Embryonic facial prominence (tissue), 1 donor: ENCODE results near the gene COL4A4.
A peak's percentile ranks its signal among the peaks of the same experiment; 100 is the strongest.
"Not testable (repeated sequence)": the region's sequence is repeated elsewhere in the genome, so short reads cannot be mapped to it uniquely, and the experiment has no call there.

Source experiments
- DNase-seq: peaks from one replicate; pipeline ENCODE4 v3.0.0-alpha.2; 2016; ENCODE audit errors: extremely low spot score

Gene COL4A4

DNA sequence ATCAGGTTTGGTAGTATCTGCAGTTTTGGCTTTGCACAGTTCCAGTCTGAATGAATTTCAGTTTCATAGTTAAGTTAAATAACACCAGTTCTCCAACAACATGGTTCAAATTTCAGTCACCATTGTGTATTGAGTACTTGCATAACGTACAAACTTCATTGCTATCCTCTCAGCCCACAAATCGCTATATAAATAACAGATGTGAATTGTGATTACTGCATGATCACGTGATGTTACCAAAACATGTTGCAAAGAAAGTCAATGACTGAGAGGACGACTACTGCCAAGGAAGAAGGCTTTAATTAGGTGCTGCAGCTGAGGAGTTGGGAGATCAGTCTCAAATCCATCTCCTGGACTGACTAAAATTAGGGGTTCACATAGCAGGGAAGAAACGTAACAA lies 48.2 kb downstream of the COL4A4 start:
- DNase-seq = peak; percentile 33

DNA sequence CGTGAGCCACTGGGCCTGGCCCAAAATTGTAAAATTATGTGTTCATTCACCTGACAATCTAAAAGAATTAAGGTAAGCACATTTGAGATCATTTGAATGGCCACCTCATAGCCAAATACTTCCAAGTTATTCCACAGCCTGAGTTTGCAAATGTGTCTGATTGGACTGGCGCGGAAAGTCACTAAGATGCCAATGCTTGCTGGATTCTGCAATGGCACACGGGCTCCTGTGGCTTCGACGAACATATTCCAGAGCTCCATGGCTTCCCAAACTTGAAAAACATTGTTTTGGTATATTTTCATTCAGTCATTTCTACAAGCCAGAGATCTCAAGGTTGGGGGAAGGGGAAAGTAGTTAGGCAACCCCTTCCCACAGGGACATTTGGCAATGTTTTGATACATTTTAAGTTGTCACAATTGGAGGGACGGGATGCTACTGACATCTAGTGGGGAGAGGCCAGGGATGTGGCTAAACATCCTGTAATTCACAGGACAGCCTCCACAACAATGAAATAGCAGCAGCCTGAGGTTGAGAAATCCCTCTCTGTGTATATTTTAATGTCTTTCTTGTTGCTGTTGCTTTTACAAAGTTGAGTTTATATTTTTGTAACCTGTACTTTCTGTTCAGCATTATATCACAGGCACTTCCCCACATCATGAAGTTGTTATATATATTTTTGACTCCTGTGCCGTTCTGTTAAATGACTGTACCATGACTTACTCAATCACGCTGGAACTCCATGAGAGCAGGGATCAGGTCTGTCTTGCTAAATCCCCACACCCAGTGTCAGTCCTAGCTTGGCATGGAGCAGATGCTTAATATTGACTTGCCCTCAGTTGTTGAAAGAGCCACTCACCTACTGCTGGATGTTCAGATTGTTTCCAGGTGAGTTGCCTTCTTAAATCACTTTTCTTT lies 56.9 kb downstream of the COL4A4 start:
- peak; percentile 27 for DNase-seq

DNA sequence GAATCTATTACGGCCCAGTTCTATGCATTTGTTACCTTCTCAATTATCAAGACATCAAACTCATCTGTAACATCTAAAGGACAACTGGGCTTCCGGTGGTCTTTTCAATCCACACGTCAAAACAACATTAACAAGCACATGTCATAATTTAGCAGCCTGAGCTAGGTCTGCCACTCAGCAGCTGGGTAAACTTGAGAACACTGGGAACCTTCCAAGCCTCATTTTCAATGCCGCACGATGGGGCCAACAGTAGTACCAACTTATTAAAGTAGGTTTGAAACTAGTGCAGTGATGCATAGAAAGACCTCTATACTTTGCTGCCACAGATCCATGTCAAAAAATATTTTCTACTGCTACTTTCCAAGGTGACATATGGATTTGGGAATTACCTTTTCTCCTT lies 60.4 kb downstream of the COL4A4 start:
- DNase-seq = no peak

DNA sequence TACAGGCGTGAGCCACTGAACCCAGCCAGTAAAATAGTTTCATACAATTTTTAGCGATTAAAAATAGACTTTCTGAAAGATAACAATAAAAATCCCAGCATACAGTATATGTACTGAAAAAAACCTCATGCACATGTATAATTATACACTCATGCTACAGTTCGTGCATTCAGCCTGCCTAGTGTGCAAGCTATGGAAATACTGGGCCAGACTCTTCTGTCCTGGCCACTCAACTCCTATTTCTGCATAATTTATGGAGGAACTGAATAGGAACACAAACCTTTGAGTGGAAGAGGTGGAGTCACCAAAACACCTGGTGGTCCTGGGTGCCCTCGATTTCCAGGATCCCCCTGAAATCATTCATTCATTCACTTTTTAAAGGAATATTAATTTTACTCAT lies 64.7 kb downstream of the COL4A4 start:
- no peak for DNase-seq

DNA sequence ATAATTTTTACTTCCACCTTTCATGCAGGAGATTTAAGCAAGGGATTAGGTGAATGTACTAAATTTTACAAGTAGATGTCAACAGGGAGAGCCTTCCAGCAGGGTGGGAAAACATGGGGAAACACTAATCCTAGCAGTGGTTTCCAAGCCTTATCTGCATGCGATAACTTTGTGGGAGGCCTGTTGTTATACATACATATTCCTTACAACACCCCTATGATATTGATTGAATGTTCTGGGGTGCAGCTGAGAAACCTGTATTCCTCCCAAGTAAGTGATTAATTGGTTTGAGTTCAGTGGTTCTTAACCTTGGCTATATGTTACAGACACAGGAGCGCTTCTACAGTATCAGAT lies 65.9 kb downstream of the COL4A4 start:
- no peak for DNase-seq

DNA sequence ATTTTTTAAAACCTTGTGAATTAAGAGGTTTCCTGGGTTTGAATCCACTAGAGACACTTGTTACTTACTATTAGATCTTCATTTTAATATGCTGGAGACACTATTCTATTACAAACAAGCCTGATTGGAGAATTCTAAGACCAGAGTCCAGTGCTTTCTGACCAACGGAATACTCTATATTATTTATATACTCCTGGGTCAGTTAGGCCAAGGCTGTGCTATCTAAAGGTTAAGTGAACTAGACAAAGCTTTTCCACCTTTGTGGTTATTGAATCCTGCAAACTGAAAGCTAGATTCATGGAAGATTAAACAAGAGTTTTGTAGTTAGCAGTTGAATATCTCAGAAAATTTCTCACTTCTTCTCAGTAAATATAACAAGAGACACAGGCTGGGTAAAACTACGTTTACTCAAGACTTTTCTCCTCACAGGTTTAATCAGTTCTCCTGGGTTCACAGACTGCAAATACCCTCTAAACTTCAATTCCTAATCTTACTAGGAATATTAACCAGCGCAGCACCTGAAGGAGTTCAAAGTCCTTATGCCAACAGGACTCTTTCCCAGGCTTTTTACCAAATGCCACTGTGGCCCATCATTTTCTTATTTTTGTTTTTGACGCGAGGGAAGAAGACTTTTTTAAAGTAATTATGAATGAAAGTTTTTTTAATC lies 66.4 kb downstream of the COL4A4 start:
- no peak for DNase-seq

DNA sequence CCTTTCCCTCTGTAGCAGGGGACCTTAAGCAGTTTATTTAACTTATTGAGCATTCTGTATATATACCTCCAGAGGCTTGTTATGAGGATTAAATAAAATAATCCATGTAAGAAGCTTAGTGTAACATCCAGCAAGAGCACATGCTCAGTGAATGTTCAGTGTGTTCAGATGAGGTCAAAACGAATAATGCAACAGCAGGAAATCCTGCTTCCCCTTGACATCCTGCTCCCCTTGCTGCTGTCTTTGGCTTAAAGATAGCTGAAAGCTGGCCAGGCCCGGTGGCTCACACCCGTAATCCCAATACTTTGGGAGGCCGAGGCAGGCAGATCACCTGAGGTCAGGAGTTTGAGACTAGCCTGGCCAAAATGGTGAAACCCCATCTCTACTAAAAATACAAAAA lies 68.7 kb downstream of the COL4A4 start:
- DNase-seq = no peak

DNA sequence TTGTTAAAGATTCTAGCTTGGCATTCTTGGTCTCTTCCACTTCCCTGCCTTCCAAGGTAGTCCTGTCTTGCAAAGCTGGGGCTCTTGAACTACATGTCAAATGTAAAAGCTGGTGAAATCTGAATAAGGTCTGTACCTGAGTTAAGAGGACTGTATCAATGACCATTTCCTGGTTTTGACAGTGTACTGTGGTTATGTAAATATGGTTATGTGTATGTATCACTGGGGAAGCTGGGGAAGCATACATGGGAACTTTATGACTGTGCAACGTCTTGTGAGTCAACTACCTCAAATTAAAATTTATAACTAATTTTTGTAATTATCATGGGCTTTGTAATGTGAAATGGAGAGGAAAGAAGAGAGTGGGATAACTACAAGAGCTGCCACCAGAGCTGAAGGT lies 81.7 kb downstream of the COL4A4 start:
- no peak for DNase-seq

DNA sequence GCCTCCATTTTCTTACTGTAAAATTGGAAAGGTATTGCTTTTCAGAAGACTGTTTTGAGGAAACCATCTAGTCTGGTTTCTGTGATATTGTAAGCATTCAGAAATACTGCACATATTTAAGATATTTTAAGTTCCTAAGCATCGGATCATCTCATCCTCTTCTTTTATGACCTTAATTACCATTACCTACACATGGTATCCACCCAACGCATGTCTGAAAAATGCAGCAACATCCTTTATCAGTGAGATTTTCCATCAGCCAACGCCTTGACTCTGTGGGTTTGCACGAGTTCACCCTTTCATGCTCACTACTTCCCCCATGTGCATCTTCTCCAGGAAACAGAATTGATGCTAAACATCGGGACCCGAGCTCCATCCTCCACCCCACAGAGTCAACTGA lies 84.3 kb downstream of the COL4A4 start:
- DNase-seq = no peak

DNA sequence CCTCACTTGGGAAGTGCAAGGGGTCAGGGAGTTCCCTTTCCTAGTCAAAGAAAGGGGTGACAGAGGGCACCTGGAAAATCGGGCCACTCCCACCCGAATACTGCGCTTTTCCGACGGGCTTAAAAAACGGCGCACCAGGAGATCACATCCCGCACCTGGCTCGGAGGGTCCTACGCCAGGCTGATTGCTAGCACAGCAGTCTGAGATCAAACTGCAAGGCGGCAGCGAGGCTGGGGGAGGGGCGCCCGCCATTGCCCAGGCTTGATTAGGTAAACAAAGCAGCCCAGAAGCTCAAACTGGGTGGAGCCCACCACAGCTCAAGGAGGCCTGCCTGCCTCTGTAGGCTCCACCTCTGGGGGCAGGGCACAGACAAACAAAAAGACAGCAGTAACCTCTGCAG lies 98.9 kb downstream of the COL4A4 start:
- not testable (repeated sequence) for DNase-seq

DNA sequence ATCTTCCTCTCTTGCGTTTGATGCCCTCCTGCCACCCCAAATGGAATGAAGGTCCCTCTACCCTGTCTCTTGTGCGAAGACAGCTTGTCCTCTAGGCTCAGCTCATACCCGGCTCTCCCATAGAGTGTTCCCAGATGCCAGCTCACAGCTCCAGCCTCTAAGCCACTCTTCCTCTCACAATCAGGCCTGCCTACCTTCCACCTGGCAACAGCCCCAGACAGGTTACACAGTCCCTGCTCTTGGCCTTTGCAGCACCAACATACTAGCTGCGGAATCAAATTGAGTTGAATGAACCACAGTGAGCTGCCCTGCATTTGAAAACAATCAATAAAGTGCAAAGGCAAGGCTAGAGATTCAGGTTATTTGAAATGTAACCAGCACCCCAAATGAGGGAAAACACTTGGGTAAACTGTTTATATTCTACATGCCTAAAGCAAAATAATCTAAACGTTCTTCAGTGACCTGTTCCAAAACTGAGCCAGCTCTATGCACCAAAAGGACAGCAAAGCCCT lies 105.1 kb downstream of the COL4A4 start:
- no peak for DNase-seq

DNA sequence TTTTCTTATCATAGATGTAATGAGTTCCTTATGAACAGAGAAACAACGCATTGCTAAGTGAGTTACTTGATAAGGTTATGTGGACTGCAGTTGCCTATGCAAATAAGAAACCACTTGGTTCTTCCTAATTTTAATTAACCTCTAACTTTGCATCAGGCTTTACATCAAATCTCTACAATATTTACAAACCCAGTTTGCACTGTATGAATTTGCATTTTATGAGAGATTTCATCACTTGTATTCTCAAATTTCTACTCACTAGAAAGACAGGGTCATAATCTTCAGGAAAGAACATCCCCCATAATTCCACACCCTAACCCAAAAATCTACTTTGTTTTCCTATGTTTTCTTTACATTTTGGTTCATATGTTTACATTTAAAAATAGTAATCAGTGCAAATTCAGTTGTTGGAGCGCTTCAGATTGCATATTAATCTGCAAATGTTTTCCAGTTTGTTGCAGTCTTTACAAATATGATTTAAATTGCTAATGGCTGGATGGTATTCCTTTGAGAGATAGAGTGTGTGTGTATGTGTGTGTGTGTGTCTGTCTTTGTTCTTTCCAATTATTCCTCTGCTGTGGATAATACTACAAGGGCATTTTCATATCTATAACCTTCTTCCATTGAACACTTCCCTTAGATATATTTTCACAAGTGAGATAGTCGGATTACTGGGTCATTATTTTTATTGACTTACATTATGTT lies 106.1 kb downstream of the COL4A4 start:
- DNase-seq = no peak

DNA sequence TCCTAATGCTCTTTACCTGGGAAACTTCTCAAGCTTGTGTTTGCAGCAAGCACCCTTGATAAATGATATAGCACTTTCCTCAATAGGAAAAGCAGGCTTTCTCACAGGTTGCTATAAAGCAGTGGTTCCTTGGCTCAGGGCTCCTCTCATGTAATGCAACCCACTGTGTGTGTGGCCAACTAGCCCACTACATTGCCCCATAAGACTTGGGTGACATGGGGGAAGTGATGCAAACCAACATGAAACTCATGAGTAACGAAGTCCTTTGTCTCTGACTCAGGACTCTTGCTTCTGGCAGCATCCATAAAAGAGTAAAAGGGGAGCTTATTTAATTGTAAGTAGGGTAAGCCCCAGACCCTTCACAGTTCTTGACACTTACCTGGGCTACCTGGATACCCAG lies 106.9 kb downstream of the COL4A4 start:
- no peak for DNase-seq

DNA sequence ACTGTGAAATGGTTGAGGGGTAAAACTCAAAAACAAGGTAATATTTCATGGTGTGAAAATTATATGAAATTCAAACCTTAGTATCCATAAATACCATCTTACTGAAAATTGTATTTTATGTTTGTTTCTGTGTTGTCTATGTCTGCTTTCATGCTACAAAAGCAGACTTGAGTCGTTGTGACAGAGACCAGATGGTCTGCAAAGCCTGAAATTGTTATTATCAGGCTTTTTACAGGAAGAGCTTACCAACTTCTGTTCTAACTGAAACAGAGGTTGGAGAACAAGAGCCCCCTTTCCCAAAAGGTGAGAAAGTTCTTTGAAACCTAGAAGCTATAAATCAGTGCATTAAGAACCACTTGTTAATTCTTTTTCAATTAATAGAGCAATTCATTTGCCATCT lies 110.0 kb downstream of the COL4A4 start:
- DNase-seq = no peak

DNA sequence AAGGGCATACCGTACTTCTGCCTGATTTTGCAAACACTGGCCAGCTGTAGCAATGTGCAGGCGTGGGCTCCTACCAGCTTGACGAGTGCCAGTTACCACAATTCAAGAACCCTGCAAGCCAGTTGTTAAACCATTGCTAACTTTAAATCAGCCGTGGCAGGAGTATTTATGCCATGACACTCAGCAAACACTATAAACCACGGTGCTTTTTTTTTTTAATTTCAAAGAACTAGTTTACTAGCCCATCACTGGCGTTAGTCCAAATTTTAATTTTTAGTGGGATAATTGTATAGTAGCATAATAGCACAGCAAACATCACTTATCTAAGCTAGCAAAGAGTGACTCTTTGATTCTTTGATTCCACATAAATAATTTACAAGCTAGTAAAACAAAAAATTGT lies 111.1 kb downstream of the COL4A4 start:
- DNase-seq = no peak

DNA sequence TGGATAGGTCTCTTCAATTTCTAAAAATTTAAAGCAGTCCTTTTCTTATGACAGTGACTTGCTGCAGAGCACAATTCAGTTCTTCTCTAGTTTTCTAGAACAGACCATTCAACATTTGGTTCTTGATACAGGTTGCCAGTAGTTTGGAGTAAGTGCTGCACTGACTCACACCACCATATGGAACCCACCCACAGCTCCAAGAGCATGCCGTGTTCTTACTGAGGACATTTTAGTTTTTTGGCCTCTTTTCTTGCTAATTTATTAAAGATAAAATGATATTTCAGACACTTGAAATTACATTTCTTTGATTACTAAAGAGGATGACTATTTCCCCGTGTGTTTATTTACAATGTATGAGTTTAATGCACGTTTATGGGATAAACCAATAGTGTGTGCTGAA lies 120.0 kb downstream of the COL4A4 start:
- DNase-seq = no peak

DNA sequence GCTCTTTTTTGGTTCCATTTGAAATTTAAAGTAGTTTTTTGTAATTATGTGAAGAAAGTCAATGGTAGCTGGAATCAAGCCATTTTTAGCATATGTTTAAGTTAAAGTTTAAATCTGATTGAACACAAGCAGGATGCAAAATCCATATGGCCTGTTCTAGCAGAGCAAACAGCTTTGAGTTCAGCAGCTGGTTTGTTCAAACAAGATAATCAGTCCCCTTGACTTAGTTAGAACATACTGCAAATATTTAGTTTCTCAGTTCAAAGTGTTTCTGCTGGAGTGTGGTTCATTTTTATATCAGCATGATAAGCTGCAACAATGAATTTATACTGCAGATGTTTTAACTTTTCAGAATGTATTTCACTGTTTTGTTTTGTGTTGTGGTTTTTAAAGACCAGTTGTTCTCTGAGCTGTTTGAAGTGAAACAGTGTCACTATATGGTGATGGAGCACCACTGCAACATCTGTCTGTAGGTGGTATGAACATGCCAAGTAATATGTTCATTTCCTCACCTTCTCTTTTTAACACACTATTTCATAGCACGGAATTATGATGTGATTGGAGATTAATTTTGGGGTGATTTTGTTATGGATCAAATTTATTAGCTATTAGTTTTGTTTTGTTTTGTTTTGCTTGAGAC lies 125.3 kb downstream of the COL4A4 start:
- no peak for DNase-seq

DNA sequence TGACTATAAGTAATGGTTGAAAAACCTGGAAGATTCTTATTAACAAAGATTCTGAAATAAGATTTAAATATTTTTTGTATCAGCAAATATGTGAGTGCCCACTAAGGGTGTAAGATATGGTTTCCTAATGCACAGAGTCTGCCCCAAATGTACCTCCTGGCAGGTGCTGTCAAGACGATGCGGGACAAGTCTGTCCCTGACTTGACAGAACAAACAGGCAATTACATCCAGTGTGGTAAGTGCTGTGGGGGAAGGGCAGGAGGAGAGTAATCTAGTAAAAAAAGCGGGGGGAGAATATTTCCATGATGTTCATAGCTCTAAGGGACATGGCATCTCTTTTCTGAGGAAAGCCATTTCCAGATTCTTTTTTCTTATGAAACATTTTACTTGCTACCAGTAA lies 127.5 kb downstream of the COL4A4 start:
- no peak for DNase-seq

DNA sequence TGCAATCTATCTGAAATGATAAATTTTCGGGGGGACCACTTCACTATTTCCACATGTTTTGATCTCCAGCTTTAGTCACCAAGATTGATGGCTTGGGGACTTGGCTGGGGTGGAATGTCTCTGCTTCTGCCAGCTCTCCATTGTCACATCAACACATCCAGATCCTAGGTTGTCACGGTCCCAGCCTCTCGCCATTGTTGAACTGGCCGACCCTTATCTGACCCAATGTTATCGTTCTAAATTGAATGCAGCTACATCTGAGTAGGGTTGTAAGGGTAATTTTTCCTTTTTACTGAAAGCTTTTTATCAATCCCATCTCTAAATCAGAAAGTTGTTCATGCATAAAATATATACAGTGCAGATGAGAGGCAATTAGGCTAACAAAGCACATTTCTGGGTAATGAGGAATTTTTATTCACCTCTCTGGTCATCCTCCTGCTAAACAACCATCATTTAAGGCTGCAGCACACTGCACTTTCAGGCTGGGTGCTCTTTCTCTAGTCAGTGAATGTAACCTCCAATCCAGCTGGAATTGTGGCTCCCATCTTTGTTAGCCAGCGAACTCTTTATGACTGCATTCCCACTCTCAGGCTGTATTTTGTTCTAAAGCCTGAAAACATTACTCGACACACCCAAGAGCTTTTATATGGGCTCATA lies 128.2 kb downstream of the COL4A4 start:
- DNase-seq = no peak

DNA sequence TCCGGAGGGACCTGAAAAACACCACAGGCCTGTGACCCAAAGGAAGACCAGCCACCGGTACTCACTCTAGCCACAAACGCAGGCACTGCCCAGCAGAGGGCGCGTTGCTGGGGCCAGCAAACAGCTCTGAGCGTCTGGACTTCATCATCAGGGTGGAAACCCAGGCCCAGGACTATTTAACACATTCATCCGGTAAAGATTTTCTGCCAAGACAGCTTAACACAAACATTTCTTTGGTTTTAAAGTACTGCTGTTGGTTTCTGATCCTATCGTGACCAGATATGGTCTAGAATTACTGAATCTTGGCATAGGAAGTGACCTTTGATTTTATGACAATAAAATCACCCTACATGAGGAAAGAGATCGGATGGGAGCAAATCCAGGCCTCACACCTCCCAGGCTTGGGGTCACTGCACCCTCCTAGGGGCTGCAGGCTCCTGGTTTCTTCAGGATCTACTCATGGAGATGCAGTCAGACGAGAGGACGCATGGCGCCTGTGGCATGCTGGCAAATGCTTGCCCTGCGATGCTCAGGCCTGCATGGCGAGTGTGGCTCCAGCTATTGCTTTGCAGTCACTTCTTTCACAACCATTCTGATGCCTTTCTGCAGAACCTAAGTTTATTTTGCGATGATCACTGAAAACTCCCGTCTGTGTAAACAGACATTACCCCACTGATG lies 130.4 kb downstream of the COL4A4 start:
- no peak for DNase-seq

DNA sequence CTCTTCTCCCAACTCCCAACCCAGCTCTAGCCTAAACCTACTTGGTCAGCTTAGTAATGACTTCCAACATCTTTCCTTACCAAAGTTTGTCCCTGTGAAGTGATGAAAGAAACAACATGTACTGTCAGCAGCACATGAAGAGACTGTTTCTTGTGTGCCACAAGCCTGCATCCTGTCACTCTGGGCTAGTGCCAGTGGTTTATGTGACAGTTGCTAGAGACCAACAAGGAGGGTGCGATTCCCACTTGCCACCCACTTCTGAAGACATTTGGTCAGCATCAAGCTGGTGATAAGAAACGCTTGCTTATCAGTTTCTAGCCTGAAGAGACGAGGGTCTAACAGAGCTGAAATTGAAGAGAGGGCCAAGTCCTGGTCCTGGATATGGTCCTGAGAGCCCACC lies 132.6 kb downstream of the COL4A4 start:
- no peak for DNase-seq
